IgD-negative memory B cell (primary cell): ENCODE results near the gene ZBTB7B. TPM values are rescaled to one million over a fixed set of nuclear protein-coding genes. Genes with fewer than 3 reads are reported as not detected.
A peak's percentile ranks its signal among the peaks of the same experiment; 100 is the strongest.

Source experiments
- H3K27ac Mint-ChIP-seq, 3 donors: one replicate each; pipeline ENCODE4 v1.8.0; 2020 to 2022; ENCODE audit warnings: mild to moderate bottlenecking in 3 of 3, mixed read lengths in 3 of 3, moderate library complexity in 1 of 3
- H3K27me3 Mint-ChIP-seq: one replicate; pipeline ENCODE4 v1.8.0; 2021; ENCODE audit warnings: mixed read lengths
- H3K36me3 Mint-ChIP-seq: one replicate; pipeline ENCODE4 v1.8.0; 2020; ENCODE audit warnings: mild to moderate bottlenecking, mixed read lengths
- H3K4me1 Mint-ChIP-seq, 3 donors: one replicate each; pipeline ENCODE4 v1.8.0; 2020 to 2022; ENCODE audit warnings: mixed read lengths in 3 of 3, mild to moderate bottlenecking in 1 of 3
- H3K4me3 Mint-ChIP-seq, 4 donors: one replicate each; pipeline ENCODE4 v1.8.0; 2020 to 2022; ENCODE audit warnings: mild to moderate bottlenecking in 4 of 4, mixed read lengths in 4 of 4, moderate library complexity in 3 of 4
- H3K9me3 Mint-ChIP-seq, 3 donors: one replicate each; pipeline ENCODE4 v1.8.0; 2020 to 2021; ENCODE audit warnings: mixed read lengths in 3 of 3, mild to moderate bottlenecking in 1 of 3
- polyA plus RNA-seq: library from polyadenylated mRNA; unstranded; fragments of 300-500 nt; fragmentation: Illumina TruSeq; gene quantifications from one replicate; pipeline ENCODE4 v1.2.3, GENCODE V29; 2021

Gene ZBTB7B
- polyA plus RNA-seq, 1 donor from 2014 or later = 7.7 TPM

GRCh38 chr1:155019377-155020245 lies 17.0 kb downstream of the ZBTB7B start:
- H3K9me3 Mint-ChIP-seq = no peaks in the 10 kb centered on the region
- H3K4me3 Mint-ChIP-seq = peak overlapping the region in 3 of 4 donors; percentile 23 to 77 (median 53)
- H3K27me3 Mint-ChIP-seq = no peaks in the 10 kb centered on the region
- peak overlapping the region; percentile 49 to 69 (median 59) for H3K27ac Mint-ChIP-seq
- H3K36me3 Mint-ChIP-seq = peaks cover 2% of the 10 kb centered on the region
- peaks cover 7 to 22% (median 19%) of the 10 kb centered on the region in 3 donors for H3K4me1 Mint-ChIP-seq

- Mint-ChIP-seq H3K4me3 (no peak overlapping the region), H3K27ac (peak overlapping the region in 2 of 3 donors; percentile 45 to 82), H3K9me3 (no peaks in the 10 kb centered on the region), H3K4me1 (peaks cover 0 to 9% (median 7%) of the 10 kb centered on the region in 3 donors), H3K36me3 (peaks cover 2% of the 10 kb centered on the region), H3K27me3 (no peaks in the 10 kb centered on the region)
Measured at GRCh38 chr1:155022136-155022926, 19.7 kb downstream of the ZBTB7B start.

- Mint-ChIP-seq H3K4me1 (peaks cover 0 to 7% (median 6%) of the 10 kb centered on the region in 3 donors), H3K4me3 (no peak overlapping the region), H3K27me3 (no peaks in the 10 kb centered on the region), H3K9me3 (no peaks in the 10 kb centered on the region), H3K36me3 (peaks cover 2% of the 10 kb centered on the region), H3K27ac (peak overlapping the region in 2 of 3 donors; percentile 45 to 82)
Measured at GRCh38 chr1:155022927-155023236, 20.3 kb downstream of the ZBTB7B start.

GRCh38 chr1:155023627-155024026 lies 21.0 kb downstream of the ZBTB7B start:
- Mint-ChIP-seq H3K9me3 (no peaks in the 10 kb centered on the region), H3K4me3 (no peak overlapping the region), H3K27ac (no peak overlapping the region), H3K4me1 (peaks cover 0 to 7% (median 2%) of the 10 kb centered on the region in 3 donors), H3K27me3 (no peaks in the 10 kb centered on the region), H3K36me3 (peaks cover 2% of the 10 kb centered on the region)

- Mint-ChIP-seq H3K27me3 (peaks cover 1% of the 10 kb centered on the region), H3K36me3 (peaks cover 2% of the 10 kb centered on the region), H3K9me3 (no peaks in the 10 kb centered on the region), H3K4me3 (no peak overlapping the region), H3K27ac (no peak overlapping the region), H3K4me1 (peaks cover 0 to 7% (median 2%) of the 10 kb centered on the region in 3 donors)
Measured at GRCh38 chr1:155024315-155024714, 21.7 kb downstream of the ZBTB7B start.

GRCh38 chr1:155026154-155026553 lies 23.6 kb downstream of the ZBTB7B start:
- Mint-ChIP-seq H3K4me1 (peaks cover 0 to 5% (median 0%) of the 10 kb centered on the region in 3 donors), H3K27ac (no peak overlapping the region), H3K9me3 (no peaks in the 10 kb centered on the region), H3K27me3 (peaks cover 1% of the 10 kb centered on the region), H3K4me3 (no peak overlapping the region), H3K36me3 (no peaks in the 10 kb centered on the region)

- Mint-ChIP-seq H3K27ac (peak overlapping the region in 1 of 3 donors; percentile 31), H3K36me3 (no peaks in the 10 kb centered on the region), H3K9me3 (no peaks in the 10 kb centered on the region), H3K27me3 (peaks cover 1% of the 10 kb centered on the region), H3K4me3 (no peak overlapping the region), H3K4me1 (peaks cover 0 to 5% (median 0%) of the 10 kb centered on the region in 3 donors)
Measured at GRCh38 chr1:155026588-155026987, 24.0 kb downstream of the ZBTB7B start.

- H3K4me1 Mint-ChIP-seq = peaks cover 0 to 1% (median 0%) of the 10 kb centered on the region in 3 donors
- H3K36me3 Mint-ChIP-seq = no peaks in the 10 kb centered on the region
- no peaks in the 10 kb centered on the region for H3K9me3 Mint-ChIP-seq
- H3K27ac Mint-ChIP-seq = peak overlapping the region in 1 of 3 donors; percentile 62
- no peak overlapping the region for H3K4me3 Mint-ChIP-seq
- peaks cover 1% of the 10 kb centered on the region for H3K27me3 Mint-ChIP-seq
Measured at GRCh38 chr1:155029513-155030242, 27.1 kb downstream of the ZBTB7B start.

GRCh38 chr1:155030243-155030795 lies 27.7 kb downstream of the ZBTB7B start:
- Mint-ChIP-seq H3K36me3 (no peaks in the 10 kb centered on the region), H3K4me1 (peaks cover 0 to 1% (median 0%) of the 10 kb centered on the region in 3 donors), H3K27me3 (peaks cover 1% of the 10 kb centered on the region), H3K27ac (no peak overlapping the region), H3K4me3 (no peak overlapping the region), H3K9me3 (no peaks in the 10 kb centered on the region)

GRCh38 chr1:155030899-155031298 lies 28.3 kb downstream of the ZBTB7B start:
- peaks cover 0 to 1% (median 0%) of the 10 kb centered on the region in 3 donors for H3K4me1 Mint-ChIP-seq
- no peaks in the 10 kb centered on the region for H3K36me3 Mint-ChIP-seq
- no peak overlapping the region for H3K4me3 Mint-ChIP-seq
- no peaks in the 10 kb centered on the region for H3K9me3 Mint-ChIP-seq
- H3K27ac Mint-ChIP-seq = no peak overlapping the region
- H3K27me3 Mint-ChIP-seq = peaks cover 1% of the 10 kb centered on the region

GRCh38 chr1:155032886-155033285 lies 30.3 kb downstream of the ZBTB7B start:
- no peak overlapping the region for H3K4me3 Mint-ChIP-seq
- no peaks in the 10 kb centered on the region for H3K36me3 Mint-ChIP-seq
- H3K27me3 Mint-ChIP-seq = peaks cover 5% of the 10 kb centered on the region
- no peak overlapping the region for H3K27ac Mint-ChIP-seq
- H3K4me1 Mint-ChIP-seq = peaks cover 0 to 1% (median 0%) of the 10 kb centered on the region in 3 donors
- no peaks in the 10 kb centered on the region for H3K9me3 Mint-ChIP-seq

- Mint-ChIP-seq H3K36me3 (peaks cover 2% of the 10 kb centered on the region), H3K27ac (peak within 1 kb of the TSS in 1 of 3 donors; percentile 39), H3K4me3 (no peak within 1 kb of the TSS)
Measured at GRCh38 chr1:155033524-155033923, 30.9 kb downstream of the ZBTB7B start, which contains the start of the genes DCST1 and DCST2. DCST1 (plus strand) TSS chr1:155033824; CDS start chr1:155034037, 213 bp downstream. DCST2 (minus strand) TSS chr1:155033781; CDS start chr1:155033701, 80 bp downstream.

GRCh38 chr1:155034318-155035208 lies 32.0 kb downstream of the ZBTB7B start:
- peaks cover 2% of the 10 kb centered on the region for H3K36me3 Mint-ChIP-seq
- H3K4me1 Mint-ChIP-seq = peaks cover 0 to 2% (median 0%) of the 10 kb centered on the region in 3 donors
- no peak overlapping the region for H3K4me3 Mint-ChIP-seq
- no peaks in the 10 kb centered on the region for H3K9me3 Mint-ChIP-seq
- peak overlapping the region in 1 of 3 donors; percentile 39 for H3K27ac Mint-ChIP-seq
- peaks cover 10% of the 10 kb centered on the region for H3K27me3 Mint-ChIP-seq

More at GRCh38 chr1:155033524-155033923, 30.9 kb downstream of the ZBTB7B start, which contains the start of the genes DCST1 and DCST2:
- H3K4me1 Mint-ChIP-seq = peaks cover 0 to 2% (median 0%) of the 10 kb centered on the region in 3 donors
- H3K9me3 Mint-ChIP-seq = no peaks in the 10 kb centered on the region
- H3K27me3 Mint-ChIP-seq = peaks cover 10% of the 10 kb centered on the region
